OCI-LY7 (cell line): ENCODE results near the gene MLANA. TPM values are rescaled to one million over a fixed set of nuclear protein-coding genes. Genes with fewer than 3 reads are reported as not detected.

Source experiments
- BruUV-seq: library from RNA; stranded (reverse); fragments of 400-500 nt; replicated peaks from 2 replicates; lab custom pipeline; 2021; lab: Mats Ljungman, UMichigan
- CTCF ChIA-PET: fragments of 300-600 bp; sonication (Branson Sonifier 250); formaldehyde crosslinking; loops from one replicate; lab custom pipeline; 2022; ENCODE audit warnings: antibody characterized with exemption; ENCODE audit not compliant: unreplicated experiment; lab: Charles Lee
- POLR2A ChIA-PET: fragments of 300-600 bp; sonication (Branson Sonifier 250); formaldehyde crosslinking; loops from one replicate; lab custom pipeline; 2022; ENCODE audit warnings: antibody characterized with exemption; lab: Charles Lee
- DNase-seq: peaks from one replicate; pipeline ENCODE4 v3.0.0-alpha.2; 2015; ENCODE audit warnings: low spot score
- H2AFZ ChIP-seq: fragments of 200-600 bp; sonication (generic), shearing (Covaris generic); 2 replicates; pipeline ENCODE4 v1.6.1; 2014; ENCODE audit warnings: mild to moderate bottlenecking, antibody characterized with exemption, low read length, moderate library complexity
- H3K27ac ChIP-seq: fragments of 200-600 bp; sonication (generic); 2 replicates; pipeline ENCODE4 v1.5.1; 2014; ENCODE audit warnings: mixed run types, low read depth, mild to moderate bottlenecking, moderate library complexity, low read length, inconsistent platforms; ENCODE audit not compliant: poor library complexity, severe bottlenecking
- H3K36me3 ChIP-seq: fragments of 200-600 bp; sonication (generic); 2 replicates; pipeline ENCODE4 v1.6.1; 2014; ENCODE audit warnings: mild to moderate bottlenecking, antibody characterized with exemption, low read length, moderate library complexity, mixed read lengths; ENCODE audit not compliant: insufficient read depth
- H3K4me1 ChIP-seq: fragments of 200-600 bp; sonication (generic); 2 replicates; pipeline ENCODE4 v1.5.1; 2014; ENCODE audit warnings: mild to moderate bottlenecking, low read length; ENCODE audit not compliant: insufficient read depth, poor library complexity, severe bottlenecking
- H3K4me2 ChIP-seq: fragments of 200-600 bp; sonication (generic); 2 replicates; pipeline ENCODE4 v1.6.1; 2014; ENCODE audit warnings: mild to moderate bottlenecking, low read length
- H3K4me3 ChIP-seq: fragments of 200-600 bp; sonication (generic); 2 replicates; pipeline ENCODE4 v1.5.1; 2014; ENCODE audit warnings: mild to moderate bottlenecking, low read depth, low read length; ENCODE audit not compliant: poor library complexity, severe bottlenecking
- H3K79me2 ChIP-seq: fragments of 200-600 bp; sonication (generic); 2 replicates; pipeline ENCODE4 v1.6.1; 2016; ENCODE audit warnings: low read depth, mild to moderate bottlenecking, low read length, moderate library complexity, mixed read lengths; ENCODE audit not compliant: insufficient read depth
- H3K9me2 ChIP-seq: fragments of 200-600 bp; sonication (generic); 2 replicates; pipeline ENCODE4 v1.6.1; 2016; ENCODE audit warnings: mild to moderate bottlenecking, low read length, mixed read lengths; ENCODE audit not compliant: insufficient read depth
- H3K9me3 ChIP-seq: fragments of 200-600 bp; sonication (generic); 2 replicates; pipeline ENCODE4 v1.6.1; 2014; ENCODE audit warnings: mild to moderate bottlenecking, mixed run types, low read length, mixed read lengths
- H4K20me1 ChIP-seq: fragments of 200-600 bp; sonication (generic); 2 replicates; pipeline ENCODE4 v1.6.1; 2014; ENCODE audit warnings: mild to moderate bottlenecking, antibody characterized with exemption, low read length, moderate library complexity, mixed read lengths; ENCODE audit not compliant: insufficient read depth
- CTCF ChIP-seq: fragments of 200-600 bp; sonication (generic); conservative IDR thresholded peaks from 2 replicates; pipeline ENCODE4 v1.5.1; 2014; ENCODE audit warnings: mild to moderate bottlenecking, antibody characterized with exemption, low read length, moderate library complexity, mixed read lengths
- EZH2phosphoT487 ChIP-seq: fragments of 200-600 bp; sonication (generic); IDR thresholded peaks from 2 replicates; pipeline ENCODE4 v1.6.1; 2018; ENCODE audit warnings: low read depth, borderline replicate concordance, mild to moderate bottlenecking, mixed run types, antibody characterized with exemption, low read length, moderate library complexity, mixed read lengths
- intact Hi-C: fragments of 100-400 bp; cut with micrococcal nuclease; formaldehyde crosslinking; loops from one replicate; pipeline ENCODE4 v1.10.0; 2022; ENCODE audit not compliant: unreplicated experiment
- total RNA-seq, 2 experiments: library from RNA; depleted of rRNA in 1 of 2; stranded (reverse); fragments of >200 nt in 1 of 2; shearing (Covaris generic) in 1 of 2; gene quantifications; 2 replicates each; pipeline ENCODE4 v1.2.3, GENCODE V29; 2014 to 2022

The MLANA gene
- total RNA-seq, 2 experiments from 2014 or later = not detected

- H3K79me2 ChIP-seq = no peaks in the 10 kb centered on the region
- H3K27ac ChIP-seq = no peak overlapping the region
- ChIA-PET CTCF (no interaction called here), POLR2A (no interaction called here)
- BruUV-seq = no TSS peak
- H2AFZ ChIP-seq = no peak overlapping the region
- intact Hi-C loops = no loop called here
- H3K36me3 ChIP-seq = no peaks in the 10 kb centered on the region
- no peak overlapping the region for H3K4me3 ChIP-seq
- no peaks in the 10 kb centered on the region for H3K9me3 ChIP-seq
- H3K4me1 ChIP-seq = no peaks in the 10 kb centered on the region
- no peaks in the 10 kb centered on the region for H3K9me2 ChIP-seq
- DNase-seq = no peak
- H4K20me1 ChIP-seq = no peaks in the 10 kb centered on the region
- TF ChIP-seq EZH2phosphoT487 = no peak
- TF ChIP-seq CTCF = no peak
- H3K4me2 ChIP-seq = no peak overlapping the region
Observed at GRCh38 chr9:5894237-5894959, 3.7 kb downstream of the MLANA start.

- ChIA-PET CTCF (interaction anchor here (0.6 kb wide), 1 partner anchor 24 kb away, joined by 3 read pairs; no protein-coding TSS in a partner anchor), POLR2A (no interaction called here)
- intact Hi-C loops = no loop called here
- Histone ChIP-seq H3K4me2 (no peak overlapping the region), H3K36me3 (no peaks in the 10 kb centered on the region), H2AFZ (no peak overlapping the region), H3K9me3 (no peaks in the 10 kb centered on the region), H3K4me3 (no peak overlapping the region), H3K27ac (no peak overlapping the region), H3K9me2 (no peaks in the 10 kb centered on the region), H3K4me1 (no peaks in the 10 kb centered on the region), H3K79me2 (no peaks in the 10 kb centered on the region), H4K20me1 (no peaks in the 10 kb centered on the region)
- DNase-seq = no peak
- no TSS peak for BruUV-seq
- TF ChIP-seq EZH2phosphoT487 (no peak), CTCF (no peak)
Observed at GRCh38 chr9:5895782-5896181, 5.1 kb downstream of the MLANA start.

- no peak for TF ChIP-seq EZH2phosphoT487
- no peak for TF ChIP-seq CTCF
- no peak overlapping the region for H3K4me3 ChIP-seq
- H2AFZ ChIP-seq = no peak overlapping the region
- no peaks in the 10 kb centered on the region for H3K4me1 ChIP-seq
- ChIA-PET CTCF (interaction anchor here (0.6 kb wide), 1 partner anchor 112 kb away, joined by 3 read pairs; no protein-coding TSS in a partner anchor), POLR2A (no interaction called here)
- H3K36me3 ChIP-seq = no peaks in the 10 kb centered on the region
- intact Hi-C loops = no loop called here
- no peaks in the 10 kb centered on the region for H3K9me3 ChIP-seq
- no TSS peak for BruUV-seq
- no peak overlapping the region for H3K27ac ChIP-seq
- H3K9me2 ChIP-seq = no peaks in the 10 kb centered on the region
- no peak for DNase-seq
- no peaks in the 10 kb centered on the region for H4K20me1 ChIP-seq
- H3K79me2 ChIP-seq = no peaks in the 10 kb centered on the region
- H3K4me2 ChIP-seq = no peak overlapping the region
Observed at GRCh38 chr9:5896863-5897262, 6.2 kb downstream of the MLANA start.
